GM12875 (cell line): Measurements from ENCODE around the gene PVALEF.

Source experiments
- H3K4me3 ChIP-seq: one replicate; pipeline ENCODE4 v1.5.1; 2011; ENCODE audit warnings: low read depth, low read length, control low read depth
- CTCF ChIP-seq: IDR thresholded peaks from 2 replicates; pipeline ENCODE4 v1.5.1; 2011; ENCODE audit warnings: low read depth, mild to moderate bottlenecking, control low read depth, inconsistent platforms, low read length, moderate library complexity, borderline replicate concordance; ENCODE audit not compliant: insufficient read depth

Gene PVALEF

GRCh38 chr17:81213978-81214377, 48.7 kb downstream of the PVALEF start:
- no peak overlapping the region for H3K4me3 ChIP-seq
- TF ChIP-seq CTCF, result no peak

GRCh38 chr17:81217491-81217890, 52.2 kb downstream of the PVALEF start:
- no peak for TF ChIP-seq CTCF
- H3K4me3 ChIP-seq, result no peak overlapping the region

- TF ChIP-seq CTCF, result no peak
- no peak overlapping the region for H3K4me3 ChIP-seq
These were observed 53.2 kb downstream of the PVALEF start for GRCh38 chr17:81218459-81218858.

- no peak overlapping the region for H3K4me3 ChIP-seq
- TF ChIP-seq CTCF, result no peak
These were observed 53.7 kb downstream of the PVALEF start for GRCh38 chr17:81218991-81219390.

- no peak for TF ChIP-seq CTCF
These were observed 54.3 kb downstream of the PVALEF start for GRCh38 chr17:81219476-81220180.

GRCh38 chr17:81221371-81221841, 56.1 kb downstream of the PVALEF start:
- TF ChIP-seq CTCF, result no peak
- no peak overlapping the region for H3K4me3 ChIP-seq

More at GRCh38 chr17:81219476-81220180, 54.3 kb downstream of the PVALEF start:
- H3K4me3 ChIP-seq, result no peak overlapping the region
